Pancreas (tissue), 10 donors: ENCODE measurements around the gene EPS8. TPM values are rescaled to one million over a fixed set of nuclear protein-coding genes. Genes with fewer than 3 reads are reported as not detected.

Experiments used
- ATAC-seq, 4 donors: fragments of 200-7000 bp; cut with Tn5 transposase; one replicate each; pipeline versions ENCODE4 v1.8.0 to v1.9.1; 2020; ENCODE audit warnings: mild to moderate bottlenecking in 4 of 4, moderate library complexity in 4 of 4
- DNase-seq, 6 donors: peaks; one replicate each; pipeline ENCODE4 v3.0.0-alpha.2; 2020
- FAIRE-seq: peaks from 2 replicates; lab custom pipeline; 2012; peaks lifted over from hg19 to GRCh38; lab: Jason Lieb, UNC
- H3K27ac ChIP-seq, 4 donors: fragments of 200-600 bp; sonication (generic); 1 replicate in 3 of 4; 2 replicates in 1 of 4; pipeline versions ENCODE4 v1.5.0 to v1.8.0; 2020
- H3K27me3 ChIP-seq, 4 donors: fragments of 200-600 bp; one replicate each; pipeline ENCODE4 v1.8.0; 2021
- H3K36me3 ChIP-seq, 3 donors: fragments of 200-600 bp; sonication (generic) in 1 of 3; one replicate each; pipeline versions ENCODE4 v1.5.0 to v1.8.0; 2020 to 2021
- H3K4me1 ChIP-seq, 3 donors: fragments of 200-600 bp; one replicate each; pipeline ENCODE4 v1.8.0; 2021
- H3K4me3 ChIP-seq, 4 donors: fragments of 200-600 bp; sonication (generic) in 2 of 4; one replicate each; pipeline versions ENCODE4 v1.5.0 to v1.8.0; 2020 to 2021
- H3K9me3 ChIP-seq, 4 donors: fragments of 200-600 bp; one replicate each; pipeline ENCODE4 v1.8.0; 2021
- CTCF ChIP-seq, 4 donors: fragments of 200-600 bp; sonication (generic) in 3 of 4; IDR thresholded peaks; one replicate each; pipeline versions ENCODE4 v1.5.0 to v1.8.0; 2021; ENCODE audit warnings: antibody characterized with exemption in 4 of 4
- WGBS, 2 donors: extraction: QIAGEN DNeasy Blood & Tissue Kit; methylation state at CpG; one replicate each; pipeline ENCODE4 v1.1.7; 2013; 5-methylcytosine and 5-hydroxymethylcytosine counted together
- intact Hi-C, 3 donors: fragments of 100-400 bp; cut with DNase I; formaldehyde crosslinking; loops; one replicate each; pipeline versions ENCODE4 v1.11.1 to v1.14.2; 2022
- polyA plus RNA-seq, 2 donors: library from polyadenylated mRNA; stranded (reverse); fragments of 200-250 nt; gene quantifications; one replicate each; pipeline ENCODE4 v1.2.3, GENCODE V29; 2013
- total RNA-seq, 6 donors: library from RNA; stranded (reverse); fragmentation: NEBNext Ultra II Directional in 4 of 6; extraction: Animal tissue kit (Norgen Biotek cat#: 25700) in 4 of 6; gene quantifications; one replicate each; pipeline versions ENCODE4 v1.2.1 to v1.2.4, GENCODE V29; 2021 to 2023
- donor health status: healthy with polysubstance abuse.
- donor health status: DM: no; HTN: no; CAD: no; lungs with moderate emphysema.
- donor health status: DM: no; HTN: no; CAD: no.
- donor health status: control.
- donor health status: control.
- donor health status: Bipolar disorder and iron deficiency.
- donor health status: DM: yes; HTN: yes; CAD: no.
- donor health status: DM: no; HTN: no; CAD: no.
- donor health status: DM: no; HTN: no; CAD: no.
- donor health status: DM: yes; HTN: yes; CAD: no.

EPS8 gene
- total and polyA plus RNA-seq, 8 donors, result 8.2 to 26.7 (median 10.6) TPM

- Histone ChIP-seq H3K4me1 (no peaks in the 10 kb centered on the region), H3K4me3 (no peak overlapping the region), H3K9me3 (no peaks in the 10 kb centered on the region), H3K27me3 (no peaks in the 10 kb centered on the region), H3K27ac (no peak overlapping the region), H3K36me3 (no peaks in the 10 kb centered on the region)
- DNase-seq, result no peak
- 76 to 85% methylated on average over 2 of the region's 2 CpGs for WGBS, 2 donors
- no peak for TF ChIP-seq CTCF (IDR thresholded peaks at IDR 0.05)
- FAIRE-seq, result no peak
- no peak for ATAC-seq
- intact Hi-C loops, result no loop called here
These were observed 22.3 kb upstream of the EPS8 start for GRCh38 chr12:15811214-15812127.

DNA sequence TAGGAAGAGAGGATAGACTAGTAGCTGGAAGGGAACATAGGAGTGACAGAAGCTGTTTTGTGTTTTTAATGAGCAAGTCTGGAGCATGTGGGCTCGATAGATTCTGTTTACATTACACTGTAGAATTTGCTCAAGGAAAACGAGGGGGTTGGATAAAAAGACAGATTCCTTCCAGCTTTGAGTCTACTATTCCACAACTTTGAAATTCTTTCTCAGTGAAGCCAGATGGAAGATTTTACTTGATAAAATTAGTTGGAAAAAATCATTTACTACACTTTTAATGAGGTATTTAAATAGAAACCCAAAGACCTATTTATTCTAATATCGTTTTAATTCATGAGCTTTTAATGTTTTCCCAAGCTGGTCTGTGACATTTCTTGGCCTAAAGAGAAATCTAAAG is 19.5 kb upstream of the EPS8 start:
- ATAC-seq (peak in 1 of 4 donors; percentile 32), DNase-seq (no peak), FAIRE-seq (no peak)
- intact Hi-C loops, result no loop called here
- H3K4me1 ChIP-seq, result no peaks in the 10 kb centered on the region
- no peaks in the 10 kb centered on the region for H3K36me3 ChIP-seq
- H3K27me3 ChIP-seq, result no peaks in the 10 kb centered on the region
- no peak overlapping the region for H3K27ac ChIP-seq
- H3K4me3 ChIP-seq, result no peak overlapping the region
- H3K9me3 ChIP-seq, result no peaks in the 10 kb centered on the region
- no peak for TF ChIP-seq CTCF (IDR thresholded peaks at IDR 0.05)
- WGBS, 2 donors, result 13 to 18% methylated on average over 3 of the region's 3 CpGs

DNA sequence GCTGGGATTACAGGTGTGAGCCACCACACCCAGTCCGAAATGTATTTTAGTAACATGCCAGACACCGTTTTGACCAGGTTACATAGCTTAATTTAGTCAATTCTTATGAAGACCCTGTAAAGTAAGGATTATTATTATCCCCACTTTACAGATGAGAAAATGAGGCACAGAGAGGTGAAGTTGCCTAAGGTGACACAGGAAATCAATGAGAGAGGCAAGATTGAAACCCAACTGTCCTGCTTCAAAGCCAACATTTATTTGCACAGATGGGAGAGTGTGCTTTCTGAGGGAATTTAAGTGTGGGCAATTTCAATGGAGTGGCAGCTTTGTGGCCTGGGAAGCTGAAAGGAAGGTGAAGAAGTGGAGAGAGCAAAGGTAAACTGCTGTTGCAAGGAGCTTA is 19.1 kb upstream of the EPS8 start:
- no peaks in the 10 kb centered on the region for H3K9me3 ChIP-seq
- no peak for TF ChIP-seq CTCF (IDR thresholded peaks at IDR 0.05)
- H3K27ac ChIP-seq, result no peak overlapping the region
- intact Hi-C loops, result no loop called here
- FAIRE-seq (no peak), ATAC-seq (no peak), DNase-seq (no peak)
- no peaks in the 10 kb centered on the region for H3K4me1 ChIP-seq
- no peak overlapping the region for H3K4me3 ChIP-seq
- WGBS, 2 donors, result 76 to 89% methylated on average over 2 of the region's 2 CpGs
- H3K36me3 ChIP-seq, result no peaks in the 10 kb centered on the region
- H3K27me3 ChIP-seq, result no peaks in the 10 kb centered on the region

DNA sequence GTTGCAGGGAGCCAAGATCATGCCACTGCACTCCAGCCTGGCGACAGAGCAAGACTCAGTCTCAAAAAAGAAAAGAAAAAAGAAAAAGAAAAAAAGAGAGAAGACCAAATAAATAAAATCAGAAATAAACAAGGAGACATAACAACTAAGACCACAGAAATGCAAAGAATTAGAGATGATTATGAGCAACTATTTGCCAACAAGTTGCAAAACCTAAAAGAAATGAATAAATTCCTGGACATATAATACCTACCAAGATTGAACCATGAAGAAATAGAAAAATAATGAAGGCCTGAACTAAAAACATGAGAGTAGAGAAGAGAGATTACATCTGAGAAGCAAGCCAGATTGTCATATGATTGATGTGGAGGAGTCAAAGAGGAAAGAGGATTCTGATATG is 17.6 kb upstream of the EPS8 start:
- WGBS, 2 donors, result 94 to 97% methylated on average over 1 of the region's 1 CpG
- no peaks in the 10 kb centered on the region for H3K4me1 ChIP-seq
- H3K4me3 ChIP-seq, result no peak overlapping the region
- DNase-seq, result no peak
- H3K36me3 ChIP-seq, result no peaks in the 10 kb centered on the region
- no peaks in the 10 kb centered on the region for H3K27me3 ChIP-seq
- intact Hi-C loops, result no loop called here
- FAIRE-seq, result no peak
- ATAC-seq, result no peak
- H3K9me3 ChIP-seq, result no peaks in the 10 kb centered on the region
- no peak for TF ChIP-seq CTCF (IDR thresholded peaks at IDR 0.05)
- no peak overlapping the region for H3K27ac ChIP-seq
